ENCODE data around the gene GSC2.

Gene GSC2

DNA sequence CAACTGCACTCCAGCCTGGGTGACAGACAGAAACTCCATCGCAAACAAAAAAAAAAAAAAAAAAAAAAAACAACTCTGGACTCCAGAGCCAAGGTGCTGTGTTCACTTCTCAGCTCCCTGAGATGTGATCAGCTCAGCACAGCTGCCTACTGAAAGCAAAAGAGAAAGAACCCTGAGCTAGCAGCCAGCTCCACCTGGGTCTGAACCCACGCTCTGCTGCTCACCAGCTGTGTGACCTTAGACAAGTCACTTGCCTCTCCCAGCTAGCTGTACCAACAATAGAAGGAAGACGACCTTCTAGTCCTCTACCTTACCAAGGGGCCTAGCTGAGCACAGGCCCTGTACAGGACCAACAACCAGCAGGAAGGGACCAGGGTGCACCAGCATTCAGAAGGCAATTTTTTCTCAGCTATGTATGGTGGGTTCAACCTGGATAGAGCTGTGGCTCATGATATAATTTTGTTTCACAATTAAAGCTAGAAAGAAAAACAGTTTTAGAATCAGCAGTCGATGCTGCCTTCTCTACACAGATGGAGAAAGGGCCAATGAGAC, 31.7 kb downstream of the GSC2 start:
- DNase-seq: no peak

GRCh38 chr22:19117111-19117512, 33.0 kb downstream of the GSC2 start:
- DNase-seq: no peak

GRCh38 chr22:19115628-19116027, 34.5 kb downstream of the GSC2 start:
- DNase-seq: no peak

- no peak for DNase-seq
These were observed 35.0 kb downstream of the GSC2 start for GRCh38 chr22:19114984-19115552.

- no peak for DNase-seq
These were observed 36.7 kb downstream of the GSC2 start for GRCh38 chr22:19113429-19113828.

DNA sequence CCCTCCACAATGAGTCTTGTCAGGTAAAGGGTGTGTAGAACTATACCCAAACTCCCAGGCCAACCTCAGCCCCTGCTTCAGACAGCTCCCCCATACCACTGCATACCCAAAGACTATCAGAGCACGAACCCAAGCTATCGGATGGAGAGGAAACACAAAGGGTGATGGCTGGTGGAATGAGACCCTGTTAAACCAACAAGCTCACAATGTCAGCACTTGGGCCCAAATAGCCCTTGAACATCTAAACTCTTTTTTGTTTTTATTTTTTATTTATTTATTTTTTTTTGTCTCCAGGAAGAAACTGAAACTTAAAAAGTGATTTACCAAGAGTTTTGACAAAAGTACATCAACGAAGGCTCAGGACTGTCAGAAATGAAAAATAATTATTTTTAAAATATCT, 38.5 kb downstream of the GSC2 start:
- DNase-seq: no peak

GRCh38 chr22:19111140-19111539, 39.0 kb downstream of the GSC2 start:
- DNase-seq: no peak

GRCh38 chr22:19110646-19111045, 39.4 kb downstream of the GSC2 start:
- DNase-seq: no peak

GRCh38 chr22:19110064-19110458, 40.0 kb downstream of the GSC2 start:
- no peak for DNase-seq

DNA sequence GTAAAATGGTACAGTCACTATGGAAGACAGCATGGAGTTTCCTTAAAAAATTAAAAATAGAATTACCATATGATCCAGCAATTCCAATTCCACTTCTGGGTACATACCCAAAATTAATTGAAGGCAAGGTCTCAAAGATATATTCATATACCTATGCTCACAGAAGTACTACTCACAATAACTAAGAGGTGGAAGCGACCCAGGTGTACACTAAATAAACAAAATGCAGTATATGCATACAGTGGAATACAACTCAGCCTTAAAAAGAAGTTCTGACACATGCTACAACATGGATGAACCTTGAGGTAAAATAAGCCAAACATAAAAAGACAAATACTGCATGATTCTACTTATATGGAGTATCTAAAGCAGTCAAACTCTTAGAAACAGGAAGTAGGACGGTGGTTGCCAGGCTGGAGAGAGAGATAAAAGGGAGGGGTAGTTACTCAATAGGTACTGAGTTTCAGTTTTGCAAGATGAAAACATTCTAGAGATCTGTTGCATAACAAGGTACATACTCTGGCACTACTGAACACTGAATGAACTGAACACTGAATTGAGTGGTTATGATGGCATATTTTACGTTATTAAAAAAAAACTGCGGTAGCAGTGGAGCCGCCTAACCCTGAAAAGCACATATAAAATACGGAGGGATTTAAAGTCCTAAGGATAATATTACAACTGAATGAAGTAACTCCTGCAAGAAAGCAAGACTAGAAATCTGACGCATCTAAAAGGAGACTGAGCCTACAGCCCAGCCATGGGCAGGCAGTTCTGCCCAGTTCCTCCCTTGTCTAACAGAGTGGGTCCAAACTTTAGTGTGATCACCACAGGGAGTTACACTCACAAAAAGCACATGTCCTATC, 40.7 kb downstream of the GSC2 start:
- DNase-seq: no peak

DNA sequence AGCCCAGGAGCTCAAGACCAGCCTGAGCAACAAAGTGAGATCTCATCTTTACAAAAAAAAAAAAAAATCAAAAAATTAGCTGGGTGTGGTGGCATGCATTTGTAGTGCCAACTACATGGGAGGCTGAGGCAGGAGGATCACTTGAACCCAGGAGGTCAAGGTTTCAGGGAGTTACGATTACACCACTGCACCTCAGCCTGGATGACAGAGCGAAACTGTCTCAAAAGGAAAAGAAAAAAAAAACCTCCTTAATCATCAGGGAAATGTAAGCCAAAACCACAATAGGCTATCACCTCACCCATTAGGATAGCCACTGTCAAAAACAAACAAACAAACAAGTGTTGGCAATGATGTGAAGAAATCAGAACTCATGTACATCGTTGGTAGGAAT, 41.3 kb downstream of the GSC2 start:
- no peak for DNase-seq

- DNase-seq: no peak
These were observed 42.4 kb downstream of the GSC2 start for GRCh38 chr22:19107730-19108074.

DNA sequence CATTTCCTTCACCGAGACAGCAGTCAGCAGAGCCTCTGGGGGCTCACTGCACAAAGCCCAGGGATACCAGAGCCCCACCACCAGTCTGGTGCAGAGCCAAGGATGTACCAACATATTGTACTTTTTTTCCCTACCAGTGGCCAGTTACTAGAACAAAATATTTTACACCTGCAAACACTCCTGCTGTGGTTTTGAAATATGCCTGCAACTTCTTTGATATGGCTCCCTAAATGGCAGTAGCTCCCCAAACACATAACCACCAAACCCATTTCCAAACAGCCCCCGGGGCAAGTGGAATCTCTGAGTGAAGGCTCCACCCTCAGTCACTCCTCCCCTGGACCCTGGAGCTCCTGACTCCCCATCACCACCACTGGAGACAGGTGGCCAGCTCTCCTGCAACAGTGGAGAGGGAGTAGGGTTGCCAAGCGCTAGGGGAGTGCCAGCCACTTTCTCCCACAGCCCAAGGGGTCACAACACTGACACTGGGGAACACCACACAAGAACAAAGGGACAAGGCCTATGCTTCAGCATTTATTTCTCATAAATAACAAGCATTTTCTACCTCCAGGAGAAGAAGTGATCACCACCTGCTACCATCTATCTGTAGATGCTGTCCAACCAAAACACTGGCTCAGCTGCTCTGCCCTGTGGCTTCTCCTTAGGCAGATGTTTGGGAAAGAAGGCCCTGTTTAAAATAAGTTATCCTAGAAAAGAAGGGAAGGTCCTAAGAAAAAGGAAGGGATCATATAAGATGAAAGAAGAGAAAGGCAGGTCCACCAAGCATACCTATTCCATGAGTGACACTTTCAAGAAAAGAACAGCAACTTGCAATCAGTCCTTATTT, 43.0 kb downstream of the GSC2 start:
- DNase-seq: no peak

DNA sequence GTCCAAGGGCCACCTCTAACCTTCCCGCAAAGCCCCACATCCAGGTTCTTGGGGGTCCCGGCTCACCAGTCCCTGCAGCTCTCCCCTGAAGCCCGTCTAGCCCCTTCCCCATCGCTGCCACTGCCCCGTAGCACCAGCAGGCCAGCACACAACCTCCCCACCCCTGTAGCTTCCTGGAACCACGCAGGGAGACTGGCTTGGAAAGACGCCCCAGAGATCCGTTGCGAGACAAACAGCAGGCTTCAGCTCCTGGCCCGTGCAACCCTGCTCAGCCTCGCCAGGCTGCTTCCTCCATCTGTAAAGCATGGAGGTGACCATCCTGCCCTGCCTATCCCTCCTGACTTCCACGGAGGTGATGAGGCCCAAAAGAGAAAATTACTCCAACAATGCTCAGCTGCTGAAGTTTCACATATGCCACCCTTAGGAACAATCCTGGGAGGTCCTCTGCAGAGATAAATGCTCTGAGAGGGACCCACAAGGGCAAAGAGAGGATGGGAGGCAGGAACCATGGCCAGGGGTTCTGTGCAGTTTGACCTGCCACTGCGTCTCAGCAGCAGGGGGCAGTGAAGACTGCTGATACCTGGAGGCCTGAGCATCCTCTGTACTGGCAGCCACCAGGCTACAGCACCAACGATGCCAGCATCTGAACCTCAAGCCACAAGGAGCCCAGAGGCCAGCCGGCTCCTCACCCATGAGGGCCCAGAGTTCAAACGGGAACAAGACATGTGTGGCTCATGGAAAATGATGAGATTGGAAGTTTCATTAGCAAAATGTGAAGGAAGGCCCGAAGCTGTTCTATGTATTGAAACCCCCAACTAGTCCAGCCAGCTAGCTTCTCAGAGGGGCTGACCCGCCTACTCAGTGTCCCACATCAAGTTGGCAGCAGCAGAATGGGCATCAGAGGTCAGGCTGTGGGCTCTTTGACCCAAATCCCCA, 44.0 kb downstream of the GSC2 start:
- no peak for DNase-seq

DNA sequence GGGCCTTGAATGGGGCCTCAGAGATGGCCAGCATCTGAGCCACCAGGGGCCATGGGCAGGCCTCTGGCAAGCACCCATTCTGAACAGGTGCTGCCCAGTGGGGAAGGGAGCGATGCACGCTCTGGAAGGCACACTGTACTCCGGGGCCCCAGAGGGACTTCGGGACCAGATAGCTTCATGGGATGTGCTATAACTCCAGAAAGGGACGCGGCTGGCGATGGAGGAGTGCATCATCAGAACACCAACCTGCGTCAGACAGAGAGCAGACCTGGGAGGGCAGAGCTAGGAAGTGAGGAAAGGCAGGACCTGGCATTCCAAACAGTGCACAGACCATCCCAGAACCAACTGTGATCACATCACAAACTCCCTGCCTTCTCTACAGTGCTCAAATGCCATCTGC, 44.6 kb downstream of the GSC2 start:
- no peak for DNase-seq

- no peak for DNase-seq
These were observed 45.9 kb downstream of the GSC2 start for GRCh38 chr22:19103880-19104821.

GRCh38 chr22:19098157-19098556, 51.9 kb downstream of the GSC2 start:
- no peak for DNase-seq

- DNase-seq: no peak
These were observed 52.6 kb downstream of the GSC2 start for GRCh38 chr22:19097518-19097917.

Data from cortex of kidney (tissue), 1 donor.